Natural killer cell treated with Interleukin-12 subunit alpha and Interleukin-12 subunit beta and Interleukin-15 and Interleukin-18, amount 100 ng/mL, for 72 hours (primary cell): ENCODE results near the gene PDZD8. TPM values are rescaled to one million over a fixed set of nuclear protein-coding genes. Genes with fewer than 3 reads are reported as not detected.

Experiments used
- ATAC-seq, 2 donors: fragments of 150-1000 bp; cut with Tn5 transposase in 1 of 2; sonication (Bioruptor Pico), chemical (Tn5 transposase) in 1 of 2; 2 replicates each; pipeline ENCODE4 v1.10.0; 2021
- DNase-seq: peaks from one replicate; pipeline ENCODE4 v3.0.0; 2022; ENCODE audit warnings: low spot score
- H3K27ac Mint-ChIP-seq, 2 donors: 1 replicate in 1 of 2; 2 replicates in 1 of 2; pipeline ENCODE4 v1.8.0; 2022; ENCODE audit warnings: mixed read lengths in 2 of 2, mild to moderate bottlenecking in 1 of 2, moderate library complexity in 1 of 2
- H3K27me3 Mint-ChIP-seq, 2 donors: 1 replicate in 1 of 2; 2 replicates in 1 of 2; pipeline ENCODE4 v1.8.0; 2022; ENCODE audit warnings: mixed read lengths in 2 of 2
- H3K36me3 Mint-ChIP-seq: one replicate; pipeline ENCODE4 v1.8.0; 2022; ENCODE audit warnings: mixed read lengths
- H3K4me1 Mint-ChIP-seq, 2 donors: 1 replicate in 1 of 2; 2 replicates in 1 of 2; pipeline ENCODE4 v1.8.0; 2022; ENCODE audit warnings: low read depth in 2 of 2, mixed read lengths in 2 of 2, mild to moderate bottlenecking in 1 of 2
- H3K4me3 Mint-ChIP-seq: one replicate; pipeline ENCODE4 v1.8.0; 2022; ENCODE audit warnings: mixed read lengths
- H3K9me3 Mint-ChIP-seq: 2 replicates; pipeline ENCODE4 v1.8.0; 2022; ENCODE audit warnings: mixed read lengths
- total RNA-seq, 2 donors: library from RNA; stranded (reverse); gene quantifications; one replicate each; pipeline ENCODE4 v1.2.3, GENCODE V29; 2022

The PDZD8 gene
- total RNA-seq, 2 donors from 2014 or later = 26.0 to 39.5 TPM

- Mint-ChIP-seq H3K27me3 (no peaks in the 10 kb centered on the region), H3K9me3 (no peaks in the 10 kb centered on the region), H3K4me1 (peaks cover 46 to 47% of the 10 kb centered on the region in 2 donors), H3K27ac (no peak overlapping the region), H3K36me3 (no peaks in the 10 kb centered on the region), H3K4me3 (no peak overlapping the region)
- ATAC-seq = no peak
- no peak for DNase-seq
These were observed 23.2 kb downstream of the PDZD8 start for GRCh38 chr10:117351996-117352395.

GRCh38 chr10:117351558-117351957, 23.7 kb downstream of the PDZD8 start:
- Mint-ChIP-seq H3K9me3 (no peaks in the 10 kb centered on the region), H3K27ac (no peak overlapping the region), H3K36me3 (no peaks in the 10 kb centered on the region), H3K4me1 (peaks cover 50 to 52% of the 10 kb centered on the region in 2 donors), H3K4me3 (no peak overlapping the region), H3K27me3 (no peaks in the 10 kb centered on the region)
- ATAC-seq (no peak), DNase-seq (no peak)

GRCh38 chr10:117350909-117351308, 24.3 kb downstream of the PDZD8 start:
- ATAC-seq (no peak), DNase-seq (no peak)
- no peak overlapping the region for H3K27ac Mint-ChIP-seq
- H3K27me3 Mint-ChIP-seq = no peaks in the 10 kb centered on the region
- no peaks in the 10 kb centered on the region for H3K36me3 Mint-ChIP-seq
- no peaks in the 10 kb centered on the region for H3K9me3 Mint-ChIP-seq
- H3K4me1 Mint-ChIP-seq = peaks cover 50 to 52% of the 10 kb centered on the region in 2 donors
- H3K4me3 Mint-ChIP-seq = no peak overlapping the region

- Mint-ChIP-seq H3K27me3 (no peaks in the 10 kb centered on the region), H3K4me1 (peaks cover 46 to 48% of the 10 kb centered on the region in 2 donors)
These were observed 27.0 kb downstream of the PDZD8 start for GRCh38 chr10:117348236-117348635.

GRCh38 chr10:117346574-117346973, 28.7 kb downstream of the PDZD8 start:
- H3K36me3 Mint-ChIP-seq = no peaks in the 10 kb centered on the region
- H3K27ac Mint-ChIP-seq = no peak overlapping the region
- no peak overlapping the region for H3K4me3 Mint-ChIP-seq
- no peaks in the 10 kb centered on the region for H3K27me3 Mint-ChIP-seq
- no peak for ATAC-seq
- H3K9me3 Mint-ChIP-seq = no peaks in the 10 kb centered on the region
- H3K4me1 Mint-ChIP-seq = peaks cover 44 to 52% of the 10 kb centered on the region in 2 donors
- DNase-seq = no peak

More at GRCh38 chr10:117348236-117348635, 27.0 kb downstream of the PDZD8 start:
- Mint-ChIP-seq H3K9me3 (no peaks in the 10 kb centered on the region), H3K36me3 (no peaks in the 10 kb centered on the region), H3K4me3 (no peak overlapping the region), H3K27ac (no peak overlapping the region)
- no peak for DNase-seq
- no peak for ATAC-seq

GRCh38 chr10:117345143-117345542, 30.1 kb downstream of the PDZD8 start:
- H3K4me3 Mint-ChIP-seq = no peak overlapping the region
- H3K9me3 Mint-ChIP-seq = no peaks in the 10 kb centered on the region
- H3K27ac Mint-ChIP-seq = no peak overlapping the region
- DNase-seq (no peak), ATAC-seq (no peak)
- no peaks in the 10 kb centered on the region for H3K36me3 Mint-ChIP-seq
- peaks cover 42 to 58% of the 10 kb centered on the region in 2 donors for H3K4me1 Mint-ChIP-seq
- H3K27me3 Mint-ChIP-seq = no peaks in the 10 kb centered on the region

- Mint-ChIP-seq H3K27me3 (no peaks in the 10 kb centered on the region), H3K4me3 (peak overlapping the region; percentile 34), H3K36me3 (no peaks in the 10 kb centered on the region), H3K4me1 (peaks cover 36 to 60% of the 10 kb centered on the region in 2 donors), H3K9me3 (no peaks in the 10 kb centered on the region), H3K27ac (peak overlapping the region; percentile 27 to 90)
- ATAC-seq = peak in 1 of 2 donors; percentile 48
- no peak for DNase-seq
These were observed 32.6 kb downstream of the PDZD8 start for GRCh38 chr10:117342641-117343040.

GRCh38 chr10:117341061-117341460, 34.2 kb downstream of the PDZD8 start:
- H3K36me3 Mint-ChIP-seq = no peaks in the 10 kb centered on the region
- peak overlapping the region; percentile 24 for H3K4me3 Mint-ChIP-seq
- DNase-seq (no peak), ATAC-seq (no peak)
- peak overlapping the region in 1 of 2 donors; percentile 27 for H3K27ac Mint-ChIP-seq
- H3K4me1 Mint-ChIP-seq = peaks cover 25 to 50% of the 10 kb centered on the region in 2 donors
- H3K9me3 Mint-ChIP-seq = no peaks in the 10 kb centered on the region
- H3K27me3 Mint-ChIP-seq = no peaks in the 10 kb centered on the region

- H3K27ac Mint-ChIP-seq = no peak overlapping the region
These were observed 35.3 kb downstream of the PDZD8 start for GRCh38 chr10:117339979-117340378.

GRCh38 chr10:117339578-117339977, 35.7 kb downstream of the PDZD8 start:
- peaks cover 1% of the 10 kb centered on the region for H3K9me3 Mint-ChIP-seq
- no peak overlapping the region for H3K27ac Mint-ChIP-seq
- peaks cover 13% of the 10 kb centered on the region for H3K36me3 Mint-ChIP-seq
- peaks cover 17 to 40% of the 10 kb centered on the region in 2 donors for H3K4me1 Mint-ChIP-seq
- DNase-seq (no peak), ATAC-seq (no peak)
- H3K4me3 Mint-ChIP-seq = no peak overlapping the region
- no peaks in the 10 kb centered on the region for H3K27me3 Mint-ChIP-seq

More at GRCh38 chr10:117339979-117340378, 35.3 kb downstream of the PDZD8 start:
- ATAC-seq (no peak), DNase-seq (no peak)
- Mint-ChIP-seq H3K4me3 (no peak overlapping the region), H3K36me3 (peaks cover 9% of the 10 kb centered on the region), H3K27me3 (no peaks in the 10 kb centered on the region), H3K4me1 (peaks cover 18 to 42% of the 10 kb centered on the region in 2 donors), H3K9me3 (no peaks in the 10 kb centered on the region)

GRCh38 chr10:117334926-117335325, 40.3 kb downstream of the PDZD8 start:
- Mint-ChIP-seq H3K9me3 (peaks cover 4% of the 10 kb centered on the region), H3K27ac (no peak overlapping the region), H3K4me3 (no peak overlapping the region), H3K4me1 (peaks cover 9 to 10% of the 10 kb centered on the region in 2 donors), H3K27me3 (no peaks in the 10 kb centered on the region), H3K36me3 (peaks cover 17% of the 10 kb centered on the region)
- ATAC-seq (no peak), DNase-seq (no peak)

- H3K4me3 Mint-ChIP-seq = no peak overlapping the region
- no peak overlapping the region for H3K27ac Mint-ChIP-seq
- H3K4me1 Mint-ChIP-seq = peaks cover 4 to 6% of the 10 kb centered on the region in 2 donors
- H3K27me3 Mint-ChIP-seq = no peaks in the 10 kb centered on the region
- peaks cover 17% of the 10 kb centered on the region for H3K36me3 Mint-ChIP-seq
- ATAC-seq = no peak
- no peak for DNase-seq
- H3K9me3 Mint-ChIP-seq = peaks cover 4% of the 10 kb centered on the region
These were observed 41.2 kb downstream of the PDZD8 start for GRCh38 chr10:117334066-117334465.

- no peak for ATAC-seq
- Mint-ChIP-seq H3K36me3 (no peaks in the 10 kb centered on the region), H3K4me1 (peaks cover 24 to 29% of the 10 kb centered on the region in 2 donors), H3K4me3 (no peak overlapping the region), H3K27me3 (no peaks in the 10 kb centered on the region), H3K27ac (no peak overlapping the region), H3K9me3 (no peaks in the 10 kb centered on the region)
- DNase-seq = no peak
These were observed 48.0 kb downstream of the PDZD8 start for GRCh38 chr10:117327262-117327661.

GRCh38 chr10:117324367-117324766, 50.9 kb downstream of the PDZD8 start:
- Mint-ChIP-seq H3K9me3 (no peaks in the 10 kb centered on the region), H3K27ac (no peak overlapping the region), H3K4me1 (peaks cover 23 to 26% of the 10 kb centered on the region in 2 donors), H3K36me3 (no peaks in the 10 kb centered on the region), H3K27me3 (no peaks in the 10 kb centered on the region), H3K4me3 (no peak overlapping the region)
- ATAC-seq (no peak), DNase-seq (no peak)

GRCh38 chr10:117322260-117322659, 53.0 kb downstream of the PDZD8 start:
- no peak overlapping the region for H3K27ac Mint-ChIP-seq
- H3K36me3 Mint-ChIP-seq = no peaks in the 10 kb centered on the region
- no peaks in the 10 kb centered on the region for H3K9me3 Mint-ChIP-seq
- ATAC-seq = no peak
- no peaks in the 10 kb centered on the region for H3K27me3 Mint-ChIP-seq
- H3K4me3 Mint-ChIP-seq = no peak overlapping the region
- peaks cover 15 to 21% of the 10 kb centered on the region in 2 donors for H3K4me1 Mint-ChIP-seq
- no peak for DNase-seq
